ENCODE results near the gene HNRNPH1. TPM values are rescaled to one million over a fixed set of nuclear protein-coding genes. Genes with fewer than 3 reads are reported as not detected.
"Not testable (repeated sequence)": the region's sequence is repeated elsewhere in the genome, so short reads cannot be mapped to it uniquely, and the experiment has no call there.

HNRNPH1 gene, protein sequence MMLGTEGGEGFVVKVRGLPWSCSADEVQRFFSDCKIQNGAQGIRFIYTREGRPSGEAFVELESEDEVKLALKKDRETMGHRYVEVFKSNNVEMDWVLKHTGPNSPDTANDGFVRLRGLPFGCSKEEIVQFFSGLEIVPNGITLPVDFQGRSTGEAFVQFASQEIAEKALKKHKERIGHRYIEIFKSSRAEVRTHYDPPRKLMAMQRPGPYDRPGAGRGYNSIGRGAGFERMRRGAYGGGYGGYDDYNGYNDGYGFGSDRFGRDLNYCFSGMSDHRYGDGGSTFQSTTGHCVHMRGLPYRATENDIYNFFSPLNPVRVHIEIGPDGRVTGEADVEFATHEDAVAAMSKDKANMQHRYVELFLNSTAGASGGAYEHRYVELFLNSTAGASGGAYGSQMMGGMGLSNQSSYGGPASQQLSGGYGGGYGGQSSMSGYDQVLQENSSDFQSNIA
- 283 and 735 TPM in 2 replicates for total RNA-seq

DNA sequence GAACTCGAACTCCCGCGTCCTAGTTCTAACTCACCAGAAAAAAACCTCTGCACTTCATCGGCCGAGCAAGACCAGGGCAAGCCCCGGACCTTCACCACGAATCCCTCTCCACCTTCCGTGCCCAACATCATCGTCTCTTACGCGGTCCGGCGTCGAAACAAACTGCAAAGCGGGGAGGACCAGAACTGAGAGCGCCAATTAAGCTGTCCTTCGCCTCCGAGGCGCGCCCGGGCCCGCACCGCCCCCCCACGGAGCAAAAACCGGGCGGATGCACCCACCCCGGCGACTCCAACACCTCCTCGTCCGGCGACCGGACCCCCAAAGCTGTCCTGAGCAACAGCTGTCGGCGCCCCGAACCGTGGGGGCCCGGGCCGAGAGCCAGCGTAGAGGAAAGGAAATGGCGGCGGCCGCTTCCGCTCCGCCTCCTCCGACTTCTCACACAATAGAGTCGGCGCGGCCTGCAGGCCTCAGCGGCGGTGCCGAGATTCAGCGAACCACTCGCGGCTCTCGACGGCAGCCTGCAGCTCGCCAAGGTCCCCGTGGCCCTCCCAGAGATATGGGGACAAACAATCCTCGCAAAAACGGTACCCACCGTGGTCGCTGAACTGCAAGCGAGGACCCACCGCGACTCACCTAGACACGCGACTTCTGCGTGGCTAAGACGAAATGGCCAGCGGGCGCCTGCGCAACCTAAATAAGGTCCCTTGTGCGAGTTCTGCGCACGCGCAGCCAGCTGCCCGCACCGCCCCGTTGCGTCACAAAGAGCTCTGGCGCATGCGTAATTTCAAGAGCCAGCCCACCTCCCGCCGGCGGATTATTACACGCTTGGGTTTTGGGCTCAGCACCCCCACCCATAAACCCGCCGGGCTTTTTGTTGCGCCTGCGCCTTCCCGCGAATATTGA is at the start of gene HNRNPH1:
HNRNPH1 (minus strand) TSS at position 669 of the 903 bp plus-strand sequence; CDS start at position 131, 538 bp downstream.
- DNase-seq (ENCODE audit: low read depth), result peak; percentile 96

GRCh38 chr5:179668391-179668790 is 44.9 kb upstream of the HNRNPH1 start:
- peak; percentile 39 for DNase-seq (ENCODE audit: low read depth)

DNA sequence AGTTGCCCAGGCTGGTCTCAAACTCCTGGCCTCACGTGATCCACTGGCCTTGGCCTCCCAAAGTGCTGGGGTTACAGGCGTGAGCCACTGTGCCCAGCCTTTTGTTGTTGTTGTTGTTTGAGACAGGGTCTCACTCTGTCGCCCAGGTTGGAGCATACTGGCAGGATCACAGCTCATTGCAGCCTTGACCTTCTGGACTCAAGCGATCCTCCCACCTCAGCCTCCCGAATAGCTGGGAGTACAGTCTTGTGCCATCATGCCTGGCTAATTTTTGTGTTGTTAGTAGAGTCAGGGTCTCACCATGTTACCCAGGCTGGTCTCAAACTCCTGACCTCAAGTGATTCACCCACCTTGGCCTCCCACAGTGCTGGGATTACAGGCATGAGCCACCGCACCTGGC is 38.2 kb upstream of the HNRNPH1 start:
- not testable (repeated sequence) for DNase-seq (ENCODE audit: low read depth)

GRCh38 chr5:179658179-179658856 is 34.8 kb upstream of the HNRNPH1 start:
- DNase-seq (ENCODE audit: low read depth), result peak; percentile 25

DNA sequence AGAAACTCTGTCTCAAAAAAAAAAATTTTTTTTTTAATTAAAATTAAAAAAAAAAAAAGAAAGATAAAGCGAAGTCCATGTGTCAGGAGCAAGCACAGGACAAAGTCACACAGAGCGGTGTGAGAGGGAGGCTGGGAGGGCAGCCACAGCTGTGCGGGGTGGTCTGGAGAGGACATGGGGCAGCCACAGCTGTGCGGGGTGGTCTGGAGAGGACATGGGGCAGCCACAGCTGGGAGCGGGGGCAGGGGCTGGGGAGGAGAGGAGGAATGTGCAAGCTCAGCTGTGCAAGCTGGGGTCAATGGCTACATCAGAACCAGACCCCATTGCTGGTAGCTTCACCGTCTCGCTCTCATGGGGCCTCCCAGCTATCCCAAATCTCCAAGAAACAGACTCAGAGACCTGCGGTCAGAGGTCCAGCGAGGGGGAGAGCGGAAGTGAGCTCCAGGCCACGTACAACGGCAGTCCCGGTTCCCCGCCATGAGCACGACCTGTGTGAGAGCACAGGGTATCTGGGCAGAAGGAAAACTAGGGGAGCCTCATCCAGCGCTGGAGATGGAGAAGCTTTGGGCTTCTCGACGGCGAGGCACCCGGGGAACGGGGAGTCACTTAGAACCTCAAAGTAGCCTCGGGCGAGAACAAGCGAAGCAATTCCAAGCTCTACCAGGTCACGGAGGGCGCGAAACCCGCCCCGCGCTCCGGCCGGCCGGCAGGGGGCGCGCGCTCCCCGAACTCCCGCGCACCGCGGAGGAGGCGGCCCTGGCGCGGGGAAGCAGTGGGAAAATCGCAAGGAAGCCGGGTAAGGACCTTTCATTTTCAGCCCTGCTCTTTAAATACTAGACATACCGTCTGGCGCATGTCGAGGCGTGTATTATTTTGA is 34.1 kb upstream of the HNRNPH1 start:
- DNase-seq (ENCODE audit: low read depth), result not testable (repeated sequence)

- not testable (repeated sequence) for DNase-seq (ENCODE audit: low read depth)
Observed at GRCh38 chr5:179653135-179653534, 29.7 kb upstream of the HNRNPH1 start.

DNA sequence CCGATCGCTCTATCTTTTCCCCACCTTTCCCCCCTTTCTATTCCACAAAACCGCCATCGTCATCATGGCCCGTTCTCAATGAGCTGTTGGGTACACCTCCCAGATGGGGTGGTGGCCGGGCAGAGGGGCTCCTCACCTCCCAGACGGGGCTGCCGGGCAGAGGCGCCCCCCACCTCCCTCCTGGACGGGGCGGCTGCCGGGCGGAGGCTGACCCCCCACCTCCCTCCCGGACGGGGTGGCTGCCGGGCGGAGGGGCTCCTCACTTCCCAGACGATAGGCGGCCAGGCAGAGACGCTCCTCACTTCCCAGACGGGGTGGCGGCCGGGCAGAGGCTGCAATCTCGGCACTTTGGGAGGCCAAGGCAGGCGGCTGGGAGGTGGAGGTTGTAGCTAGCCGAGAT is 26.8 kb upstream of the HNRNPH1 start:
- DNase-seq (ENCODE audit: low read depth), result not testable (repeated sequence)

- not testable (repeated sequence) for DNase-seq (ENCODE audit: low read depth)
Observed at GRCh38 chr5:179649166-179649703, 25.8 kb upstream of the HNRNPH1 start.

DNA sequence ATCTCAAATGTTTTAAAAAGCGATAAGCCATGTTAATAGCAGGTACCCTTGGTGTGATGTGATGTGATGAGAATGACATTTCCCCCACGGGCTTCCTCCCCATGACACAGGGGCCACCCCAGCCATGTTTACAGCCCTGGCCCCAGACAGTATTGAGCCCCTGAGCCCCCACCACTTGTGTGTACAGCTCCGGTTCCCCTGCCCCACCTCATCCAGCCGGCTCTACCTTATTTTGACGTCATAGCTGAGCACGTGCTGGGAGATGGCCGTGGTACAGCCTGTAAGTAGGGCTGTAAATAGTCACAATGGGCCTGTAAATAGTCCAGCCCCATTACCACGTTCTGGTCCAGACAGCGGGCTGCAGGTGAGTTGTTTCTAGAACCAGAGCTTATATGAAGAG is 24.9 kb upstream of the HNRNPH1 start:
- DNase-seq (ENCODE audit: low read depth), result no peak

GRCh38 chr5:179644766-179645165 is 21.3 kb upstream of the HNRNPH1 start:
- DNase-seq (ENCODE audit: low read depth), result not testable (repeated sequence)

DNA sequence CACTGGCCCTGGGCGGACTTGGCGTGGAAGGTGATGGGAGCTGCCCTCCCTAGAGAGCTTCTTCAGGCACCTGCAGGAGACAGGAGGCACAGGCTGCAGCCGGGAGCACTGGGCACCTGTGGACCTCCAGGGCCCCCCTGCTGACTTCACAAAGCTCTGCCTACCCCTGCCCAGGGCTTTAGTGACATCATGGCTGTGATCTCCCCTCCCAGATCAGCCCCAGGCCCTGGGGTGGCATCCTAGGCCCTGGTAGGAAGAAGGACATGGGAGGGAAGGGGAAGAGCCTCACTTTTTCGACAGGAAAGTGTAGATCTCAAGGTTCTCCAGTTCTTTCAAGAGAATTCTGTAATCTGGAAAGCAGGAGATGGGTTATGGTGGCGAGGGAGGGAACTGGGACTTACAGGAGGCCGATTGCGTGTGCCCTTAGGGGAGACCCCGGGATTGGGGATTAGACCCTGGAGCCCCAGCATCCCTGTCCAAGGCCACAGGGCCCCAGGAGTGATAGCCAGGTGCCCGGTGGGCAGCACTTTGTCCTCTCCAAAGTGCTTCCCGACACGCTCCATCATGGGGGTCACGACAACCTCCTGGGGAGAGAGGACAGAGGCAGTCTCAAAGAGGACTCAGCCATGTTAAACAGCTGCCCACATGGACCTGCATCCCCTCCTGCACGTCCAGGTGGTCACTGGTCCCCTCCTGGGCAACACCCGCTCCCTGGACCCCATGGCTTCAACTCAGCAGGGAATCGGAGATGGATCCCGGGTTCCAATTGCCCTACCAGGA is 19.9 kb upstream of the HNRNPH1 start:
- DNase-seq (ENCODE audit: low read depth), result not testable (repeated sequence)

DNA sequence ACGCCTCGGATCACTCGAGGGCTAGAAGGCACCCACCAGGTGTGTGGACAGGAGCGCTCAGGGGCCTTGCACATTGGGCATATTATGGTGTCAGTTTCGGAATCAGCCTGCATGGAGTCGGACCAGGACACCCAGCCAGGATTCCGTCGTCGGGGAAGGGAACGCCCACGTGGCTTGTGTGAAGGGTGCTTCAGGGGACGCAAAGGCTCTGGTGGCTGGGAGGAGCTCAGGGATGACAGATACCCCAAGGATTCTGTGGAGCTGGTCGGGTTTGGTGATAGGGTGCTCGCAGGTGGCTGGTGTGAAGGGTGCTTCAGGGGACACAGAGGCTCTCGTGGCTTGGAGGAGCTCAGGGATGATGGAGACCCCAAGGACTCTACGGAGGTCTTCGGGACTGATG is 19.2 kb upstream of the HNRNPH1 start:
- DNase-seq (ENCODE audit: low read depth), result not testable (repeated sequence)

DNA sequence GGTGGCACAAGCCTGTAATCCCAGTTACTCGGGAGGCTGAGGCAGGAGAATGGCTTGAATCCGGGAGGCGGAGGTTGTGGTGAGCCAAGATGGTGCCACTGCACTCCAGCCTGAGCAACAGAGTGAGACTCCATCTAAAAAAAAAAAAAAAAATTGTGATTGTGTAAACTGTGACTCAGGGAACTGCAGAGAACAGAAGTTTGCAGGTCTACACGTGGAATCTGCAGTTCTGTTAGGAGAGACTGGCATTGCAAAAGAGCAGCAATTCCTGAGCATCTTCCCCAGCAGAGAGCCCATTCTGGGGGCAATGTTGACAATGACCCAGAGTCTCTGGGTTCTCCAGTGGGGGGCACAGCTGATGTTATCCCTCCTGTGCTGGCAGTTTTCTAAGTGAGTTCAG is 18.3 kb upstream of the HNRNPH1 start:
- DNase-seq (ENCODE audit: low read depth), result not testable (repeated sequence)

DNA sequence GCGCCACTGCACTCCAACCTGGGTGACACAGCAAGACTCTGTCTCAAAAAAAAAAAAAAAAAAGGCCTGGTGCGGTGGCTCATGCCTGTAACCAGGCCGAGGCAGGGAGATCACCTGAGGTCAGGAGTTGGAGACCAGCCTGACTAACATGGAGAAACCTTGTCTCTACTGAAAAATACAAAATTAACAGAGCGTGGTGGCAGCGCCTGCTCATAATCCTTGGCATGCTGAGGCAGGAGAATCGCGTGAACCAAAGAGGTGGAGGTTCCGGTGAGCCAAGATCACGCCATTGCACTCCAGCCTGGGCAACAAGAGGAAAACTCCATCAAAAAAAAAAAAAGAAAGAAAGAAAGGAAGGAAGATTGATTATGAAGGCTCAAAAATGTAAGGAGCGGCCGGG is 15.8 kb upstream of the HNRNPH1 start:
- DNase-seq (ENCODE audit: low read depth), result not testable (repeated sequence)

DNA sequence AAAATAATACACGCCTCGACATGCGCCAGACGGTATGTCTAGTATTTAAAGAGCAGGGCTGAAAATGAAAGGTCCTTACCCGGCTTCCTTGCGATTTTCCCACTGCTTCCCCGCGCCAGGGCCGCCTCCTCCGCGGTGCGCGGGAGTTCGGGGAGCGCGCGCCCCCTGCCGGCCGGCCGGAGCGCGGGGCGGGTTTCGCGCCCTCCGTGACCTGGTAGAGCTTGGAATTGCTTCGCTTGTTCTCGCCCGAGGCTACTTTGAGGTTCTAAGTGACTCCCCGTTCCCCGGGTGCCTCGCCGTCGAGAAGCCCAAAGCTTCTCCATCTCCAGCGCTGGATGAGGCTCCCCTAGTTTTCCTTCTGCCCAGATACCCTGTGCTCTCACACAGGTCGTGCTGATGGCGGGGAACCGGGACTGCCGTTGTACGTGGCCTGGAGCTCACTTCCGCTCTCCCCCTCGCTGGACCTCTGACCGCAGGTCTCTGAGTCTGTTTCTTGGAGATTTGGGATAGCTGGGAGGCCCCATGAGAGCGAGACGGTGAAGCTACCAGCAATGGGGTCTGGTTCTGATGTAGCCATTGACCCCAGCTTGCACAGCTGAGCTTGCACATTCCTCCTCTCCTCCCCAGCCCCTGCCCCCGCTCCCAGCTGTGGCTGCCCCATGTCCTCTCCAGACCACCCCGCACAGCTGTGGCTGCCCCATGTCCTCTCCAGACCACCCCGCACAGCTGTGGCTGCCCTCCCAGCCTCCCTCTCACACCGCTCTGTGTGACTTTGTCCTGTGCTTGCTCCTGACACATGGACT is 11.1 kb upstream of the HNRNPH1 start:
- DNase-seq (ENCODE audit: low read depth), result not testable (repeated sequence)

- not testable (repeated sequence) for DNase-seq (ENCODE audit: low read depth)
Observed at GRCh38 chr5:179633501-179634369, 10.3 kb upstream of the HNRNPH1 start.

GRCh38 chr5:179624841-179625271 is 1.4 kb upstream of the HNRNPH1 start:
- no peak for DNase-seq (ENCODE audit: low read depth)
